ENCODE measurements around the gene ELK1.
A peak's percentile ranks its signal among the peaks of the same experiment; 100 is the strongest.

ELK1 gene

GRCh38 chrX:47633689-47634590 is 16.4 kb downstream of the ELK1 start:
- no peak overlapping the region for H3K4me3 ChIP-seq (replicated peaks; ENCODE audit: low read depth, low read length)
- no peak for TF ChIP-seq CTCF (IDR thresholded peaks at IDR 0.05; ENCODE audit: low read depth, low read length, missing control alignments)
- DNase-seq (ENCODE audit: extremely low read depth, low read depth) = no peak

- no peak for DNase-seq (ENCODE audit: extremely low read depth, low read depth)
- no peak overlapping the region for H3K4me3 ChIP-seq (replicated peaks; ENCODE audit: low read depth, low read length)
- TF ChIP-seq CTCF (IDR thresholded peaks at IDR 0.05; ENCODE audit: low read depth, low read length, missing control alignments) = no peak
Observed at GRCh38 chrX:47632666-47633065, 17.7 kb downstream of the ELK1 start.

GRCh38 chrX:47631676-47632075 is 18.7 kb downstream of the ELK1 start:
- no peak for DNase-seq (ENCODE audit: extremely low read depth, low read depth)
- H3K4me3 ChIP-seq (replicated peaks; ENCODE audit: low read depth, low read length) = no peak overlapping the region
- no peak for TF ChIP-seq CTCF (IDR thresholded peaks at IDR 0.05; ENCODE audit: low read depth, low read length, missing control alignments)

GRCh38 chrX:47629419-47630200 is 20.8 kb downstream of the ELK1 start, which contains the start of gene CFP:
Gene CFP (minus strand): TSS chrX:47629930. CDS start chrX:47629844, 86 bp downstream.
- no peak for TF ChIP-seq CTCF (IDR thresholded peaks at IDR 0.05; ENCODE audit: low read depth, low read length, missing control alignments)

GRCh38 chrX:47628982-47629381 is 21.4 kb downstream of the ELK1 start:
- DNase-seq (ENCODE audit: extremely low read depth, low read depth) = no peak
- H3K4me3 ChIP-seq (replicated peaks; ENCODE audit: low read depth, low read length) = no peak overlapping the region
- peak; percentile 4 for TF ChIP-seq CTCF (IDR thresholded peaks at IDR 0.05; ENCODE audit: low read depth, low read length, missing control alignments)

More at GRCh38 chrX:47629419-47630200, 20.8 kb downstream of the ELK1 start, which contains the start of gene CFP:
- H3K4me3 ChIP-seq (replicated peaks; ENCODE audit: low read depth, low read length) = no peak within 1 kb of the TSS
- no peak for DNase-seq (ENCODE audit: extremely low read depth, low read depth)

- H3K4me3 ChIP-seq (replicated peaks; ENCODE audit: low read depth, low read length) = no peak overlapping the region
- no peak for DNase-seq (ENCODE audit: extremely low read depth, low read depth)
- no peak for TF ChIP-seq CTCF (IDR thresholded peaks at IDR 0.05; ENCODE audit: low read depth, low read length, missing control alignments)
Observed at GRCh38 chrX:47625365-47625764, 25.0 kb downstream of the ELK1 start.

All from HFF-Myc (cell line).